HG02678 (cell line): ENCODE data around the gene EPB41L4A.
"Not testable (repeated sequence)": the region's sequence is repeated elsewhere in the genome, so short reads cannot be mapped to it uniquely, and the experiment has no call there.

Experiments
- ATAC-seq: cut with Tn5 transposase; IDR thresholded peaks from one replicate; pipeline ENCODE4 v1.9.1; 2021; ENCODE audit warnings: mild to moderate bottlenecking, moderate library complexity; ENCODE audit not compliant: unreplicated experiment

Gene EPB41L4A

DNA sequence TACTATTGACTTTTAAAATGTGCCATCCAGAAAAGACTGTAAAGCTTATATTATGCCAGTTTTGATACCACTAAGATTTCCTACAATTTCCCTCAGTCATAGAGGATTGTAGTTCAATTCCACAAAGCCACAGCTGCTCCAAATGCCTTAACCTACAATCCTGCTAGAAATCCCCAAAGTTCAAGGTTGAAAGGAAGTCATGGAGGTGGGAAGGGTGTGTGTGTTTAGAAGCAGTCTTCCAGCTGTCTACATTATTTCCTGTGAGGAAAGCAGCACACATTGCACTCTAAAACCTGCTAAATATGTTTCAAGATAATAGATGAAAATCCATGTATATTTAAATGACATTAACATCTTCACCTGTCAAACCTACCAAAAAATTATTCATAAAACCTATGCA is 11.8 kb downstream of the EPB41L4A start:
- ATAC-seq, result no peak

DNA sequence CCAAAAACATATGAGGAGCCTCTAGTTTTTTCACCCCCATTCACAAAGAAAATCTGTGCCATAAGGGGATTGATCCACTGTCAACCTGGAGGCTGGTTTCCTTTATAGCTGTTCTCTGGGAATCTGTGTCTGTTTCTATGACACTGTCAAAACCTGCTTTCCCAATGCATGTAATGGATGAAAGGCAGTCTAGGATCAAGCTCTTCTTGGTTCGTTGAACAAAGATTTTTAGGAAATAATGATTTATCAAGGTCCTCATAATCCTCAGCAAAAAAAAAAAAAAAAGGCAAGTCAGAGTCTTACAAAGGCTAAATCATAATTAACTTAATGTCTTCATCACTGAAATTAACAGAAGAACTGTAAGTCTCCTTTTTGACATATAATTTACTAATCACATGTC is 16.0 kb downstream of the EPB41L4A start:
- no peak for ATAC-seq

DNA sequence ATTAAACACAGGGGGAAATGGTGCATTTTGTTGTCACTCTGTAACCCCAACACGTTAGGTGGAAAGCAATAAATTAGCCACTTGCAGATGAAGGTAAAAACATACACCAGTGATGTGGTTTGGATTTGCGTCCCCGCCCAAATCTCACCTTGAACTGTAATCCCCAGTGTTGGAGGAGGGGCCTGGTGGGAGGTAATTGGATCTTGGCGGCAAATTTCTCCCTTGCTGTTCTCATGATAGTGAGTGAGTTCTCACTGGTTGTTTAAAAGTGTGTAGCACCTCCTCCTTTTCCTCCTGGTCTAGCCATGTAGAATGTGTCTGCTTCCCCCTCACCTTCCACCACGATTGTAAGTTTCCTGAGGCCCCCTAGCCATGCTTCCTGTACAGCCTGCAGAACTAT is 17.2 kb downstream of the EPB41L4A start:
- no peak for ATAC-seq

DNA sequence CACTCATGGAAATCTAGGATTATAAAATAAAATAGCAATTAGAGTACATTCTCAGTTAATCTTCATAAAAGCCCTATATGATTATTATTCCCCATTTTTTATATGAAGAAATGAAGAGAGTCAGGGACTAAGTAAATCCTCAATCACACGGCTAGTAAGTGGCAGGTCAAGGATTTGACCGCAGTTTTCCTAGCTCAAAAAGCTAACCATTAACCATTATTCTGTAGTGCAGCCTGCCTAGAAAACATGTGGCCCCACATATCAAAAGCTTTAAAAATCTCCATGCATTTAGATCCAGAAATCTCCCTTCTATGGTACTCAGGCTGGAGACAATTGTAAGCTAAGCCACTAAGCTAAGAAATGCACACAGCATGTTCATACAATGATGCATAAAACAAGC is 21.4 kb downstream of the EPB41L4A start:
- no peak for ATAC-seq

DNA sequence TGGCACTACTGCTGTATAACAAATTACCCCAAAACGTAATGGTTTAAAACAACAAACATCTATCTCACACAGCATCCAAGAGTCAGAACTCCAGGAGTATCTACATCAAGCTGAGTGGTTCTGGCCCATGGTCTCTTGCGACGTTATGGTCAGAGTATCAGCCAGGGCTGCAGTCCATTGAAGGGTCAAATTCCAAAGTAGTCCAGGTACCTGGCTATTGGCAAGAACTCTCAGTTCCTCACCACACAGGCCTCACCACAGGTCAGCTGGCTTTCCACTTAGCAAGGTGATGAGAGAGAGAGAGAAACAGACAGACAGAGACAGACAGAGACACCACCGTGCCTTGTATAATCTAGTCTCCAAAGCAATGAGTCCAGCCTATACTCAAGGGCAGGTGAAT is 22.6 kb downstream of the EPB41L4A start:
- no peak for ATAC-seq

DNA sequence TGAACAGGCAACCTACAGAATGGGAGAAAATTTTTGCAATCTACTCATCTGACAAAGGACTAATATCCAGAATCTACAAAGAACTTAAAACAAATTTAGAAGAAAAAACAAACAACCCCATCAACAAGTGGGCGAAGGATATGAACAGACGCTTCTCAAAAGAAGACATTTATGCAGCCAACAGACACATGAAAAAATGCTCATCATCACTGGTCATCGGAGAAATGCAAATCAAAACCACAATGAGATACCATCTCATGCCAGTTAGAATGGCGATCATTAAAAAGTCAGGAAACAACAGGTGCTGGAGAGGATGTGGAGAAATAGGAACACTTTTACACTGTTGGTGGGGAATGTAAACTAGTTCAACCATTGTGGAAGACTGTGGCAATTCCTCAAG is 23.8 kb downstream of the EPB41L4A start:
- ATAC-seq, result not testable (repeated sequence)

DNA sequence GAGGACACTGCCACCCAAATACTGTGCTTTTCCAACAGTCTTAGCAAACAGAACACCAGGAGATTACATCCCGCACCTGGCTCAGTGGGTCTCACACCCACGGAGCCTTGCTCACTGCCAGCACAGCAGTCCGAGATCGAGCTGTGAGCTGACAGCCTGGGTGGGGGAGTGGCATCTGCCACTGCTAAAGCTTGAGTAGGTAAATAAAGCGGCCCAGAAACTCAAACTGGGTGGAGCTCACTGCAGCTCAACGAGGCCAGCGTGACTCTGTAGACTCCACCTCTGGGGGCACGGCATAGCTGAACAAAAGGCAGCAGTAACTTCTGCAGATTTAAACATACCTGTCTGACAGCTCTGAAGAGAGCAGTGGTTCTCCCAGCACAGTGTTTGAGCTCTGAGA is 28.8 kb downstream of the EPB41L4A start:
- ATAC-seq, result no peak

DNA sequence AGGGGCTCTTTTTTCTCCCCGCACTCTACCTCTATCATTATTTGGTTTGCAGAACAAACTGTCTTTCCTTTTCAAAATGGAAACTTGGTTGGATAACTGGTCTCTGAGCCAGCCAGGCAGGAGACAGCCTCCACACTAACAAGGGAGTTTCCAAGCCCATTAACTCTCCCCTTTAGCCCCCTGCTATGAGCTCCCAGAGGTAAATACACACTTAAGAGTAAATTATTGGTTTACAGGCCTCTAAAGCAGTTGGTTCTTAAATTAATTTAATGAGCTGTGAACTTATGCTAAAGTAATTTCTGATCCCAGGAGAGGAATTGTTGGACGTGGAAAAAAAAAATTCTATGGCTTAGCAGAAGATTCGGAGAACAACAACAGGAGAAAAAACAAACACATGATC is 30.3 kb downstream of the EPB41L4A start:
- no peak for ATAC-seq

DNA sequence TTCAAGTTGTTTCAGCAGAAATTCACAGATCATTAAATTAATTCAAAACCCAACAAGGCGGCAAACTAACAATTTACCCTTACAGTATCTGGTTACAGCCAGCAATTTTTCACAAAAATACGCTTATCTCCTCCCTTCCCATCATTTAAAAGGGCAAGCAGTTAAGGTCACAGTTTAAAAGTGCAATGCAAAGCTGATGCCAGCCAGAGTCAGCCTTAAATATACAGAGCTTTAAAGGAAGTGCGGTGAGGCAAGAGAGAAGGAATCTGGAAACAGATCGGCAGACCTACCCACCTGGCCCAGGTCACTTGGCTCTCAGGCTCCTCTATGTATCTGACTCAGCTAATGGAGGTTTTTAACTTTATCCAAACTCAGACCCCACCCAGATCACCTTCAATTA is 31.0 kb downstream of the EPB41L4A start:
- no peak for ATAC-seq

DNA sequence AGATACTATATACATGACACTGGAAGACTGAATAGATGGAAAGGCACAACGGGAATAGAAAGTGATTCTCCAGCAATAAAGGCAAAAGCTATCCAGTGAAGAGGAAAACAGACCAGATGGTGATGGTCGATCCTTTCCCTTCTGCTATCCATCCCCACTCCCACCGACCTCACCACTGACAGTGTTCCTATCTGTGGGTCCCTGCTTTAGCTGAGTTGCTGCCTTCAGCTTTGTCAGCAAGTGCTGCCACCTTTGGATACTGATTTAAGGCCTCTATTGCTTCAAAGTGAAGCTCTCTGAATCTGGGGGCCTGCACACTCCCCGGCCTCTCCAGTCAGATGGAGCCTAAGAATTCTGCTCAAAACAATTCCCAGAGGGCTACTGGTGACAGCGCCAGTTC is 32.3 kb downstream of the EPB41L4A start:
- ATAC-seq, result no peak

DNA sequence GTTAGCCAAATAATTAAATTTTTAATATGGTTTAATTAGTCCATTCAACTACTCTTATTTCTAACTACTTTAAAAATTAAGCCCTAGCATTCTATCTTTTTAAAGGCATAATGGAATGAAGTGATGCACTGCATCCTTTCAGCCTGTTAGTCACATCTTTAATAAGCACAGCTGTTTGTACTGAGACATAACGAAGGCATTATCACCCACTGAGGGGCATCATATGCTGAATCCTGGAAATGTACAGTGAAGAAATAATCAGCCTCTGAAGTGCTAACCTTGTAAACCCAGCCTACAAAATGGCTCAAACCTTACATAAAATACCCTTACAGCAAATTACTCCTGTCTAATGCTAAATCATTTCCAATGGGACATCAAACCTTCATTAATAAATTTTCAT is 33.1 kb downstream of the EPB41L4A start:
- no peak for ATAC-seq

DNA sequence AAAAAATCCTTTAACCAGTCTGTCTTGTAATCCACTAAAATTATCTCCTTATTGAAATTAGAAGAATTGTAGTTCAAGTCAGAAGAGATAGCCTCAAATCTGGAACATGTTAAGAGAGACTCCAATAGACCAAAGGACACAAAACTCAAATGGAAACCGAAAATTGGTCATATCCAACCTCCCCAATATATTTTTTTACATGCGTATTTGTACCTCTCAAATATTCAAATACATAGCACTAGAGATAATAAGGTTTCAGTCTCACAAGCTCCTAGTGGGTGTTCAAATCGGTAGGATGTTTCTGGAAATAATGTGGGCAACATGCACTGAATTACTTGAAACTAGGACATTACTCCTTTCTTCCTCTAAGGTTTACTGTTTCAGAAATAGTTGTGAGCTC is 33.5 kb downstream of the EPB41L4A start:
- ATAC-seq, result no peak

DNA sequence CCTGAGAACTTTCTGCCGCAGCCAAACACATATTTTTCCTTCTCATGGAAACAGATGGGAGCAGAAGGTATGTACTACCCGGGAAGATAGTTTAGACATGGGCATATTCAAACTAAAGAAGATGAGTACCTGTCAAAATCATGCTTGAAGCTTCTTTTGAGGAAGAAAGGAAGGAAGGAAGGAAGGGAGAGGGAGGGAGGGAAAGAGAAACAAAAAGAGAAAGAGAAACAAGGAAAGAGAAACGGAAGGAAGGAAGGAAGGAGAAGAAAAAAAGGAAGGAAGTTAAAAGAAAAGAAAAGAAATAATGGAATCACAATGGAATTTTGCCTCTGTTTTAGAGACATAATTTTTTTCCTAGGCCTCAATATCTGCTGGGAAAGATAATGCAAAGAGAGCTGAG is 34.6 kb downstream of the EPB41L4A start:
- no peak for ATAC-seq

DNA sequence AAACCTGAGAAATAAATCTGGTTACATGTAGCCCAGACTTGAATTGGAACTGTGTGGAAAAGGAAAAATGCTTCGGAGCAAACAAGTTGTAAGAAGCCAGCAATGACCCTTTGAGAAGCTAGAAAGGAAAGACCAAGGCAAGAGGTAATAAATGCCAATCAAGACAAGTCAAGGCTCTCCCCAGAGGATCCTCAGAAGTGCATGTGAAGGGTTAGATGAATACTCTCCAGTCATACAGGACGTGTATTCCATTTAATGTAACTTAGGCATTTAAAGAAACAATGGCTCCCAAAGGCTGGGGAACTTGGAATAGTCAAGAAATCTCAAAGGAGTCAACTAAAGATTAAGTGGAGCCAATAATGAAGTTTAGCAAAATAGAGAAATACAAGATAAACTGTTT is 36.2 kb downstream of the EPB41L4A start:
- ATAC-seq, result no peak

DNA sequence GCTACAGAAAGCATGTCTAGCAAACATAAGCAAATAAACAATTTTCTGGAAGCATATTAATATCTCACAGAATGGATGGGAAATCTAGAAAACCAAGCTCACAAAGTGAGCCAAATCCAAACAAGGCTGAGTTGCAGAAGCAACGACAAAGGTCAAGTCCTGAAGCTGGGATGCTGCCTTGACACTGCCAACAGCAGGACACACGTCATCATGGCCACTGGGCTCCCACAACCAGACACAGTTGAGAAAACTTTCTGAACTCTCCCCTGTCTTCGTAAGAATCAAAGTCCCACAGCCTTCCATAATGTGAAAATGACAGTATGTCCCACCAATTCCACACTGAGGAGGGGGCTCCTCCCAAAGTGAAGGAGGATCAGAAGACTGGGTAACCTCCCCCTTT is 37.6 kb downstream of the EPB41L4A start:
- no peak for ATAC-seq

DNA sequence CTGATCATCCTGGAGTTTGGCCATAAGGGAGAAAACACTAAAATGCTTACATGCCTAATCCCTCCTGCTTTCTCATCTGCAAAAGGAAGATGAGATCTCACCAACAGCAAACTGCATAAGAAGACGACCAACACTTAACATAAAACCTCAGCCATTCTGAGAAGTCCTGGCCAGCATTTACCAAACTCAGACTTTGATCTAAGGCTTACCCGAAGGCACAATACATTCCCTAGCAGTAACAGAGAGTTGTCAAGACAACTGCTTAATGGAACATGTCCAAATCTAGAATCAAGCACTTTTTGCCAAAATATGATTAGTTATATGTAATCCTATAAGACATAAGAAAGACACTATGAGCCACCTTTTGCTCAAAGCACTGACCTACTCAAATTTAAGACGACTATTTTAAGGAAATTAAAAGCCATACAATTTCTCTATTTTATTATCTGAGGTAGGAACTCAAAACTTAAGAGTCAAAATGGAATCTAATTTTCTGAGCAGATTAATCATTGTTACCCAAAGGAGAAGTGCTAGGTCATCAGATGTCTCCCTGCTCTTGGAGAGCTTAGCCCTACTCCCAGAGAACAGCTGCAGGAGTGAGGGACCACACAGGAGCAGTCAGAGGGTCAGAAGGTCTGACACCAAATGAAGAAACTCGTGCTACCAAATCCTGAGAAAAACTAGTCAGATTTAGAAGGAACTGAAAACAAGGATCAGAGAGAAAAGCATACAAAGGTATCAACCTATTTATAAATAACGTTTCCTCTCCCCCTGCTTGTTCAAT is 39.3 kb downstream of the EPB41L4A start:
- ATAC-seq, result no peak

DNA sequence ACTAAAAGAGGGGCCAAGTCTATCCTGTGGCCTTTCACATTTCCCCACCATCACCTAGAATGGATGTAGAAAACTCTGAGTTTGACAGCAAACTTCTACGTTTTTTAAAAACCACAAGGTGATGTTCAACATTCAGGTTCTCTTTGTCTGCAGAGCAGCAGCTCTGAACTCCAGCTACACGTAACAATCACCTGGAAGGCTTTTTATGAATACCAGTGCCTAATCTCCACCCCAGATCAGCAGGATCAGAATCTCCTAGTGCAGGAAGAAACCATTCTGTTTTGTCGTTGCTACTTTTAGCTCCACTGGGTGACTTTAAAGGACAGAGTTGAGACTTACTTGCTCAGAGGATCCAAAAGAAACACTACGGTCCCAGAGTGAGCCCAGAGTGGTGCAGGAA is 44.3 kb downstream of the EPB41L4A start:
- ATAC-seq, result no peak

DNA sequence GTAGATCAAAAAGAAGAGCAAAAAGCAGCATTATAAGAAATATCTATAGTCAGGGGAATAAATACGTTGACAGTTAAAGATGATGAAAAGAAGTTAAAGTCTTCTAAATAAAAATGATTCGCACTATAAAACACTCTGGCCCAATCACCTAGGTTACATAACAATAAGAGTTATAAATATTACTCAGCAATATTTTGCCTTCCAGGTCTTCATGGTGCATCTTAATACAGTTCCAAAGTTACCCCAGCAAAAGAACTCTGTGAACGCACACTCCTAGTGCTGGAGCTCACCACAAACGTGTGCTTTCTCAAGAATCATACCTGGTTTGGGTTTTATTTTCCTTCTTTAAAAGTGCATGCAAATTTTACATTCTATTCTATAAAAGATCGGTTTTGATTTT is 44.7 kb downstream of the EPB41L4A start:
- ATAC-seq, result no peak

DNA sequence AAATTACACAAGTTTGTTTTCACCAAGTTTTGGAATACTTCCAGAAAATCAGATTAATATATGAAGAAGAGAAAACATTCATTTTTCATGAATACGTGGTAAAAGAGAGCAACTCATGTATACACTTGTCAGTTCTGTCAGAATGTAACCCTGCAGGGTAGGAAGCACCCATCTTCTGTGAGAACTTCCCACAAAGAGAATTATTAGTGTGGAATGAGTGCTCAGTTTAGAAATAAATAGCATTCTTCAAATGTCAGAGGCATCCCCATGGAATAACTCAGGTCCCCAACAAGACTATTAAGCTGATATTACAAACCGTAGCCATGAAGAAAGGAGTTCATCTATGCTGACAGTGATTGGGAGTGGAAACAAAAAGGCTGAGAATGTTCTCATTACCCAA is 45.2 kb downstream of the EPB41L4A start:
- no peak for ATAC-seq

DNA sequence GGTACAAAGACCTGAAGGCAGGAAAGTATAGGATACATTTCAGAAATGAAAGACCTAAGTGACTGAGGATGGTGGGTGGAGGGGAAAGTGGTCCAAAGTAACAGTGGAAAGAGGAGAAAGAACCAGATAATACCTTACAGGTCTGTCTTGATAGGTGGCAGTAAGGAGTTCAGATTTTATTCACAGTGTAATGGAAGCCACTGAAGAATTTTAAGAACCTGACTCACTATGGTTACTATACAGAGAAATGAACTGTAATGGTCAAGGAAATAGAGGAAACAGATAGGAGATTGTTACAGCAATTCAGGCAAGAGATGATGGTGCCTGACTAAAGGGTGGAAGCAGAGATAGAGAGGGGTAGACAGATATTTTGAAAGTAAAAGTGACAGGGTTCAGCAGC is 46.5 kb downstream of the EPB41L4A start:
- no peak for ATAC-seq

DNA sequence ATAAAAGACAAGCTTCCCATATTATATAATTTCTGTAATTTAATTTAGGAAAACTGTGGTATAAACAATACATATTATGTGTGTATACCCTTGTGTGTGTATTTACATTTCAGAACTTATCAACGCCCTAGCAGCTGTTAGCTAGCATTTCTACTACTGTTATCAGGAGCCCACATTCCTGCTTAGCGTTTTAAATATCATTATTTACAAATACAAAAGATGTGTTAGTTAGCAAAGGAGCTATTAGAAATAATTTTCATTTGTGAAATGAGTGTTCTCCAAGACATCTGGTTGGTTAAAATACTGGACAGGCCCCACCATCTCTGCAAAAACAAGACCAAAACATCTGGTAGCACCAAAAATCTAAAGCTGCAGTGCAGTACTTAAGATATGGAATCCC is 48.0 kb downstream of the EPB41L4A start:
- ATAC-seq, result no peak

DNA sequence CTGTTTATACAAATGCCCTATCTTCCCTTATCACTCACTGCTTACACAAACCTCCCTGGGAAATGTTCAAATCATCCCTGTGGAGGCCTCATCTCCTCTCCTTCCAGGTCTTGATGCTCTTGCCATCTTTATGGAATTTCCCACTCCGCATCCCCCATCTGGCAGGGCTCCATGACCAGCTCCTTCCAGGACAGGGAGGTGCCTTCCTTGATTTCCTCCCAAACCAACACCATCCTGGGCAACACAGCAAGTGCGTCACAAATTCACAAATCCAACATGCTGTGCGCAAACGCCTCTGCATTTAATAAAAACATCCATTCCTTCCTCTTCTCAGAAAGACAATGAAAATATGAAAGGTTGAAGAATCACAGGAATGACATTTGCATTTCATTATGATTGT is 51.7 kb downstream of the EPB41L4A start:
- no peak for ATAC-seq

DNA sequence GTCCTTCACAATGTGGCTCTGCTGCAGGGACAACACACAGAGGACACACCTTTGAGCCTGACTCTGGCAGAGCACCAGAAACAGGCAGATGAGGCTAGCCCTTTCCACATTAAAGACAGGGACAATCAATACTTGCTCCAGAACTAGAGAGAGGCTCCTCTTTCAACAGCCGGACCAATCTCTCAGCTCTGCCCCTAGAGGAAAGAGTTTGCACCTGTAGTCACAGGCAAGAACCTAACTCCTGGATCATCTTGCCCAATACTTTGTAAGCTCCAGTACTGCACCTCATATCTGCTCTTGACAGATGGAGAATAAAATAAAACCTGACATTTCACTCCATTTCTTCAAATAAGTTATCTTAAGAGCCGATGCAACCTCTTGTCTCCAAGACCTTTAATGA is 52.1 kb downstream of the EPB41L4A start:
- no peak for ATAC-seq
